DMS53 treated with DMSO at 0.1 percent for 48 hours (cell line): Measurements from ENCODE around the gene CDH20.

ENCODE experiments used
- DNase-seq: peaks from one replicate; lab custom pipeline; 2025; ENCODE audit not compliant: unreplicated experiment; lab: John Stamatoyannopoulos, UW

CDH20 gene

DNA sequence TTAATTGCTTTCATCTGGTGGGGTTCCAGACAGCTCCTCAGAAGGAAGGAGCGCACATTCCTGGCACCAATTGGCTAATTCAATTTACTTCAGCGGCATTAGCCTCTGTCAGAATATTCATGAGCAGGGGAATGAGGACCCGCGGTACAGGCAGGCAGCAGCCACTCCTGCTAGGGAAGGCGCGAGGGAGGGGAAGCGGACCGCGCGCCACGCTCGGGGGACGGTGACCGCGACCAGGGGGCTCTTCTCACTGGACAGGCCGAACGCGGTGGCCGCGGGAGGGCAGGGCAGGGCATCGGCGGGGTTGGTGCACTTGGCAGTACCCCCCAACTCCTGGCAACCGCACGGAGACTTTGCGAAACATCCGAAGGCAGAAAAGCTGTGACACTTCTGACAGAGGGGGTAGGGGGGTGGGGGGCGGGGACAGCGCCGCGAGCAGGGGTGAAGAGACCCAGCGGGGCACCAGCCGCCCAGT, at the start of gene CDH20:
TSS of gene CDH20 (plus strand) at position 160 of the 475 bp plus-strand sequence.
- DNase-seq, result no peak

DNA sequence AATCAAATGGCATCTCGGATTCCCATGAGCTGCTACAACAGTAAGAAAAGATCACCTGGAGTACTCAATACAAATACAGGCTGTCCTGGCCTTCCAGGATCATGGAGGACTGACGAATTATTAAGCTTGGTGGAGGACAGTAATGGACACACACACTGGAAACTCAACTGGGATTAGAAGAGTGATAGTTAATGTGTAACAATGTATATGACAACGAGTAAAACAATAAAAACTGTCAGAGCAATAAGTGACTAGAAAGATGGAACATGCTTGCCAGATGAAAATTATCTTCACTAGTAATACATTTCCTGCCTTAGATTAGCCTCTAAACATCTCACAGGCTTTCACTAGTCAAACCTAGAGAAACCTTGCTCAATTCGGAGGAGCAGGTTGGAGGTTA, 49.2 kb upstream of the CDH20 start:
- DNase-seq, result no peak

DNA sequence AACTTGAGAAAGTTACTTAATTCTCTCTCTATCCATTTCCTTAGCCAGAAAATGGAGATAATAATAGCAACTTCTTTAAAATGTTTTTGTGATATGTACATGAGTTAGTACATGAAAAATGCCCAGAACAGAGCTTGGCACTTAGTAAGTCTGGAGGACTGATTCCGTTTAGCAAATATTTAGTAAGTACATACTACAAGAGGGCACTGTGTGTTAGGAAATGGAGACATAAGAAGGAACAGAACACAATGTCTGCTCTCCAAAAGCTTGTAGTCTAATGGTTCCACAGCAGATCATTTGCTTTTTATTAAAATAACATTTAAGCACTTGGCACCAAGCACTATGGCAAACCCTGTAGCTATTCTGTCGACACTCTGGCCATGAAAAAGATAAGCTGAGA, 47.5 kb upstream of the CDH20 start:
- no peak for DNase-seq

DNA sequence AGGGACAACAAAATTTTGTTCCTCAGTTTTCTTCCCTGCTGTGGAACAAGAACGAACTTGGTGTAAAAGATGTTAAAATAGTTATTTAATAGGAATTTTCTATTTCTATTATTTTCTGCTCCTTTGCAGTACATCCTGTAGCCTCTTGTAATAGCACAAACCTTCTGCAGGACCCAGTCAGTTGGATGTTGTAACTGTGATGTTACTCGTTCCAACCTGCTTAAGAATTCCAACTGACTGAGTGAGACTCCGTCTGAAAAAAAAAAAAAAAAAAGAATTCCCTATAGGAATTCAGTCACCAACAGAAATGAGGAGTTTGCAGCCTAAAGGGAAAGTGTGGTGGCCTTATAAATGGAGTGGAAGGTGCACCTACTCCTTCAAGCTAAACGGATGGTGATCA, 46.4 kb upstream of the CDH20 start:
- DNase-seq, result no peak

DNA sequence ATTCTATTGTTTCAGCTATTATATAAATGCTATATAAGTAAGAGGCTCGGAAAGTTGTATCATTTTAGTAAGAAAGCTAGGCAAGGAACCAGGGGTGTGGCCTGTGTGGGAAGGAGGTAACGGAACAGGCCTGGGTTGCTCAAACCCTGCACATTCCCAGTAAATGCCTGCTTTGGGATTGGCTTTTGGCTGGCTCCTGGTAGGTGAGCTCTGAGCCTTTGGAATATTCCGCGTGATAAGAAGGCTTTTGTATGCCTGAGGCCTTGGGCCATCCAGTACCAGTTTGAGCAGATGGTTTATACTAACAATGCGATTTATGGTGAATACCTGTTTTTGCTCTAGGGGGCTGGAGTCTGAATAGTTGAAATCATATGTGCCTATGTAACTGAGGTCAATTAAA, 42.6 kb upstream of the CDH20 start:
- no peak for DNase-seq

DNA sequence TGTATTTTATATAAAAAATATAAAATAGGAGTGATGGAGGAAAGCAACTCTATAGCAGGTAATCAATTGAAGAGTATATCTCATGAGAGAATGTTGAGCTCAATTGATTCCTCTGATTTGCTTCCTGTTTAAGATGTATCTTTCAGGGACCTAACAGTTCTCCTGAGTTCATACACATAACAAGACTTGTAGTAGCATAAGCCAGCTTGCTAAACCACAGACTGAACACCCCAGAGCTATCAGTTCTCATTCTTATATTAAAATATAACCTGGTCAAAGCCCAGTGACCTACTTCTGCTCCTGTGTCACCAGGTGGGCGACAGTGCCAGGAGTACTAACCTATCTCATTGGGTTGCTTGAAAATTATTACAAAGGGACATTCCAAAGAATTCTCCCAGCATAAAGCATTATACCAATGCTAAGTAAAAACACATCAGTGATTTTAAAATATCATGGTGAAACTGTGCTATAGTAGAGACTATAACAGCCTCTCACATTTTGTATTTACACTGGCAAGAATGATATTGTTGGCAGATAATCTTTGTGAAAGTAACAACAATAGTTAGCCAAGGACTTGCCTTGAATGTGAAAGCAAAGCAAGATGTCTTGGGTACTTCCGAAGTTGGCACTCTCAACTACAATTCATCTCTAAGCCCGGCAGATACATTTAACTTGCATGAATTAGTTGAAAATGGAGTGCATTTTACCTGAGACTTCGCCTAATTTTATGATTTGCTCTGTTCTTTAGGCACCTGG, 40.8 kb upstream of the CDH20 start:
- no peak for DNase-seq

GRCh38 chr18:61295153-61295552, 38.1 kb upstream of the CDH20 start:
- no peak for DNase-seq

- no peak for DNase-seq
Observed at GRCh38 chr18:61308004-61308403, 25.2 kb upstream of the CDH20 start.

DNA sequence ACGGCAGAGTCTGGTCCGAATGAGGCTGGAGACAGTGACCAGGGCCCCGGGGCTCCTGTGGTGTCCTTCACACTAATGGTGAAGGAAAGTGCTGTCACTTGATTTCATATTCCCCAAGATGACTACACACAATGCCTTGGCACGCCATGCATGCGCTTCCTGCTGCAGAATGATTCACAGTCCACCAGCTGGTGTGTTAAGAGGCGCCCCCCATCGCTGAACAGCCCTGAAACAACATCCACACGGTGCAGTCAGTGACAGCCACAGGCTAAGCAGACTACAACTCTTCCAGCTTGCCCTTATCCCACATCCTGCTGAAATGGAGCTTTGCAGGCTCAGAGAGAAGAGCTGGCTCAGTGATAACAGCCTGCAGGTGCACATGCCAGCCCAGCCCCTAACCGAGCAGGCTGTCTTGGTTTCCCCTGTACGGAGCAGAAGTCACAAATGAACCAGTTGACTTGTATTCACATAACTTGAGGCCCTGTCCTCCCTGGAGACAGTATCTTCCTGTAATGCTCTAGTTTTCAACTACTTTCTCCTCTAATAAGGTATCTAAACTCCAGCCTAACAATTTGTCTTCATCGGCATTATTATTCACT, 24.3 kb upstream of the CDH20 start:
- DNase-seq, result peak; percentile 61

DNA sequence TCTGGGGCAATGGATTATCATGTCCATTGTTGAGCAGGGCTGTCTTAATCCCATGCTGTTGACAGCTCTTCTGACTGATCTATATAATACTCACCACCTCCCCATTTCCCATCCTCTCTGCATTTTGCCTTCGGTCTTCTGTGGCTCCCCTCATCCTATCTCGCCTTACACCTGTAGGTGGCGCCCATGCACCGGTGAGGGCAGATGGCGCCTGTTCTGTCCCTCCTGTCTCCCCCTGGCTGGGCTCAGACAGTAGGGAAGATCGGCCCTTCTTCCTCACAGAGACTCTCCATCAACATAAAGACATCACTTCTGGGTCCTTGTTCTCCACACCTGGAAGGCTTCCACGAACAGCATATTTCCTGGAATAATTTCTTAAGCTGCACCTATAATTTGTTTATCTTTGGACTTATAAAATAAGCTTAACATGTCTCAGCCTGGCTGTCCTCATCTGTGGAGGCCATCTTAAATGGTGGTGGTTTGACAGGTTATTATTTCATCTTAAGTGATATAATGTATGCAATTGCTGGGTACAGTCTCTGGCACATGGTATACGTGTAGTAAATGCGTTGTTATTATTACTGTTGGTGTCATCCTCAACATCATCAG, 10.9 kb upstream of the CDH20 start:
- DNase-seq, result peak; percentile 79

- DNase-seq, result no peak
Observed at GRCh38 chr18:61323951-61324350, 9.3 kb upstream of the CDH20 start.

- DNase-seq, result no peak
Observed at GRCh38 chr18:61326407-61326806, 6.8 kb upstream of the CDH20 start.

- DNase-seq, result no peak
Observed at GRCh38 chr18:61329398-61329797, 3.8 kb upstream of the CDH20 start.

DNA sequence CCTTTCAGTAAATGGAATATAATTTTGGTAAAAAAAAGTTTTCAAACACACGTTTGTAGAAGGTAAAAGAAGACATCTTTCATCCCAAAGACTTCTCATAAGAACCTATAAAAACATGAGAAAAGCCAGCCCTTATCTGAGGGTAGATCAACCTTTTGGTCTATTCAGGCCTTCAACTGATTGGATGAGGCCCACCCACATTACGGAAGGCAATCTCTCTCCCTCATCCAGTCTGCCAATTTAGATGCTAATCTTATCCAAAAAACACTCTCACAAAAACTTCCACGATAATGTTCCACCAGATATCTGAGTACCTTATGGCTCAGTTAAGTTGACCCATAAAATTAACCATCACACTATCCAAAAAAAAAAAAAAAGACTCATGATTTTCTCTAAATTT, 2.2 kb upstream of the CDH20 start:
- DNase-seq, result no peak

- DNase-seq, result peak; percentile 43
Observed at GRCh38 chr18:61333746-61334490, 688 bp downstream of the CDH20 start.

DNA sequence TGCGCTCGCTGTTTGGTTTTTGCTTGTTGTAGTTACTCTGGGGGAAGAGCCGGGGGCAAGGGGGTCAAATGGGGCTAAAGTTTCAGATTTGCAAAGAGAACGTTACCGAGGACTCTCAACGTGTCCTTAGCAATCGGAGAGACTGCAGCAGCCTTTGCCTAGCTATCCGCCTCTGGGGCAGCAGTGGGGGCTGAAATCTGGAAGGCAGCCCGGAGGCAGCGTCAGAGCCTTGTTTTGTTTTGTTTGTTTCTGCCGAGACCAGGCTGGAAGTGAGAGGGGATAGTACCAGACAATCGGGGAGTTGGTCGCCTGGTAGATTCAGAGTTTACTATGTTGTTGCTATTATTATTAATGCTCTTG, 1.2 kb downstream of the CDH20 start:
- no peak for DNase-seq

DNA sequence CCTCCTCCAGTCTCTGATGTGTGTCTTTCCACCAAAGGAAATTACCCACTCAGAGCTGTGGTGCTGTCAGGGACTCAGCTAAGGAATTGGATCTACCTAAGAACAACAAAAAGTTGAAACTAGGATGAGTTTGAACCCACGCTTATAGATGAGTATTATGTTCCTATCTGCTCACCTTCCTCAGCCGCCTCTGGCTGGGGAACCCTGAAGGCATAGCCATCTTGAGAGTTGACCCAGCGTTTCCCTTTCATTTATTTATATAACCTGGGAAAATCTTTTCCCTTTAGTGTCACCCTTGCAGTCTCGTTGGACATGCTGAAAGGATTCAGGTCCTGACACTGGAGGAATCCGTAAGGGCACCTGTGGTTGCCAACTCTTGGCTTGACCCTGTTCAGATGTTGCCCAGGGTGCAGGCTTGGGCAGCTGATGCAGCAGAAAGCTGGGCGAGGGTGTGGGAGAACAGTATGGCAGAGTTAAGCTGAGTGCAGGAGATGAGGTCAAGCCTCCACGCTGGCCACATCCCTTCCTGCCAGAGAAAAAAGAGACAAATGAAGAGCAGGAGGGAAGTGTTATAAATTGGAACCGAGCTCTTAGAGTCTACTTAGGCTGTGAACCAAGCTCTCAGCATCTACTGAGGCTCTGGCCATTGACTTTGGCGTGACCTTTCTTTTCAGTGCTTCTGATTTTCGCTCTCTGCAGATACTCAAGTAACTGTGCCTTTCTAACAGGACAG, 1.9 kb downstream of the CDH20 start:
- no peak for DNase-seq

- no peak for DNase-seq
Observed at GRCh38 chr18:61335684-61336555, 2.7 kb downstream of the CDH20 start.

GRCh38 chr18:61336766-61337165, 3.5 kb downstream of the CDH20 start:
- no peak for DNase-seq

DNA sequence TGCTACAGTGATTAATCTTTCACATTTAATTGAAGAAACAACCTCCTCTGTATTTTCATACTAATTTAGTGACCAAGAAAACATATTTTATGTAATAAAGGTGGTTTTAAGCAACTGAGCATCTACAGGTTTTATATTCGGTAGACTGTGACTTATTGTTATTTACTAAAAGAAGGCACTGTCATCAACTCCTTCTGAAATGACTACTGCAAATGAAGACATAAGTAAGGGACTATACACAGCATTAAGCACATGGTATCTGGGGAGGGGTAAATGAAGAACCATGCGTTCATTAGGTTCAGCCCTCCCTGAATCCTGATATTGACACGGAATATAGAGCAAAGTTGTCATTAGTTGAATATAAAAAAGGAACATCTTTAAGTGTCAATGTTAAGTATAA, 4.3 kb downstream of the CDH20 start:
- no peak for DNase-seq
